Measurements from ENCODE around the gene ZDHHC3.

- TF ChIP-seq, protein P1, sequence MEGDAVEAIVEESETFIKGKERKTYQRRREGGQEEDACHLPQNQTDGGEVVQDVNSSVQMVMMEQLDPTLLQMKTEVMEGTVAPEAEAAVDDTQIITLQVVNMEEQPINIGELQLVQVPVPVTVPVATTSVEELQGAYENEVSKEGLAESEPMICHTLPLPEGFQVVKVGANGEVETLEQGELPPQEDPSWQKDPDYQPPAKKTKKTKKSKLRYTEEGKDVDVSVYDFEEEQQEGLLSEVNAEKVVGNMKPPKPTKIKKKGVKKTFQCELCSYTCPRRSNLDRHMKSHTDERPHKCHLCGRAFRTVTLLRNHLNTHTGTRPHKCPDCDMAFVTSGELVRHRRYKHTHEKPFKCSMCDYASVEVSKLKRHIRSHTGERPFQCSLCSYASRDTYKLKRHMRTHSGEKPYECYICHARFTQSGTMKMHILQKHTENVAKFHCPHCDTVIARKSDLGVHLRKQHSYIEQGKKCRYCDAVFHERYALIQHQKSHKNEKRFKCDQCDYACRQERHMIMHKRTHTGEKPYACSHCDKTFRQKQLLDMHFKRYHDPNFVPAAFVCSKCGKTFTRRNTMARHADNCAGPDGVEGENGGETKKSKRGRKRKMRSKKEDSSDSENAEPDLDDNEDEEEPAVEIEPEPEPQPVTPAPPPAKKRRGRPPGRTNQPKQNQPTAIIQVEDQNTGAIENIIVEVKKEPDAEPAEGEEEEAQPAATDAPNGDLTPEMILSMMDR (IDR thresholded peaks at IDR 0.05): no peak
- no peak for TF ChIP-seq MXI1 (IDR thresholded peaks at IDR 0.05; ENCODE audit: low read depth, low read length)
- TF ChIP-seq, protein P2, sequence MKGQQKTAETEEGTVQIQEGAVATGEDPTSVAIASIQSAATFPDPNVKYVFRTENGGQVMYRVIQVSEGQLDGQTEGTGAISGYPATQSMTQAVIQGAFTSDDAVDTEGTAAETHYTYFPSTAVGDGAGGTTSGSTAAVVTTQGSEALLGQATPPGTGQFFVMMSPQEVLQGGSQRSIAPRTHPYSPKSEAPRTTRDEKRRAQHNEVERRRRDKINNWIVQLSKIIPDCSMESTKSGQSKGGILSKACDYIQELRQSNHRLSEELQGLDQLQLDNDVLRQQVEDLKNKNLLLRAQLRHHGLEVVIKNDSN (IDR thresholded peaks at IDR 0.05; ENCODE audit: borderline replicate concordance, low read depth): no peak
- TF ChIP-seq CHD2 (IDR thresholded peaks at IDR 0.05; ENCODE audit: low read length, partially characterized antibody): no peak
- TF ChIP-seq SMC3 (IDR thresholded peaks at IDR 0.05; ENCODE audit: low read depth, low read length): no peak
- TF ChIP-seq, protein P3, sequence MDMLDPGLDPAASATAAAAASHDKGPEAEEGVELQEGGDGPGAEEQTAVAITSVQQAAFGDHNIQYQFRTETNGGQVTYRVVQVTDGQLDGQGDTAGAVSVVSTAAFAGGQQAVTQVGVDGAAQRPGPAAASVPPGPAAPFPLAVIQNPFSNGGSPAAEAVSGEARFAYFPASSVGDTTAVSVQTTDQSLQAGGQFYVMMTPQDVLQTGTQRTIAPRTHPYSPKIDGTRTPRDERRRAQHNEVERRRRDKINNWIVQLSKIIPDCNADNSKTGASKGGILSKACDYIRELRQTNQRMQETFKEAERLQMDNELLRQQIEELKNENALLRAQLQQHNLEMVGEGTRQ (IDR thresholded peaks at IDR 0.05; ENCODE audit: borderline replicate concordance, low read depth, low read length): no peak
Observed at GRCh38 chr3:45016916-45017315, 40.9 kb upstream of the ZDHHC3 start.
